Stimulated activated effector memory CD8-positive, alpha-beta T cell treated with anti-CD3 and anti-CD28 coated beads, Interleukin-12 subunit alpha, Interleukin-12 subunit beta, amount 100 ng/mL, for 72 hours (primary cell): ENCODE data around the gene ADAMTSL3.

Source experiments
- ATAC-seq: fragments of 150-1000 bp; cut with Tn5 transposase; 2 replicates; pipeline ENCODE4 v1.10.0; 2021
- DNase-seq, 2 donors: peaks; one replicate each; pipeline ENCODE4 v3.0.0; 2021 to 2022; ENCODE audit warnings: low spot score in 2 of 2
- H3K27ac Mint-ChIP-seq: one replicate; pipeline ENCODE4 v1.8.0; 2022; ENCODE audit warnings: mild to moderate bottlenecking, mixed read lengths
- H3K36me3 Mint-ChIP-seq: one replicate; pipeline ENCODE4 v1.8.0; 2022; ENCODE audit warnings: mild to moderate bottlenecking, mixed read lengths
- H3K4me1 Mint-ChIP-seq: one replicate; pipeline ENCODE4 v1.8.0; 2022; ENCODE audit warnings: mixed read lengths
- H3K4me3 Mint-ChIP-seq: one replicate; pipeline ENCODE4 v1.8.0; 2022; ENCODE audit warnings: mild to moderate bottlenecking, mixed read lengths
- H3K9me3 Mint-ChIP-seq: one replicate; pipeline ENCODE4 v1.8.0; 2022; ENCODE audit warnings: mixed read lengths

The ADAMTSL3 gene

GRCh38 chr15:83651541-83651940, 2.4 kb upstream of the ADAMTSL3 start:
- no peaks in the 10 kb centered on the region for H3K4me1 Mint-ChIP-seq

DNA sequence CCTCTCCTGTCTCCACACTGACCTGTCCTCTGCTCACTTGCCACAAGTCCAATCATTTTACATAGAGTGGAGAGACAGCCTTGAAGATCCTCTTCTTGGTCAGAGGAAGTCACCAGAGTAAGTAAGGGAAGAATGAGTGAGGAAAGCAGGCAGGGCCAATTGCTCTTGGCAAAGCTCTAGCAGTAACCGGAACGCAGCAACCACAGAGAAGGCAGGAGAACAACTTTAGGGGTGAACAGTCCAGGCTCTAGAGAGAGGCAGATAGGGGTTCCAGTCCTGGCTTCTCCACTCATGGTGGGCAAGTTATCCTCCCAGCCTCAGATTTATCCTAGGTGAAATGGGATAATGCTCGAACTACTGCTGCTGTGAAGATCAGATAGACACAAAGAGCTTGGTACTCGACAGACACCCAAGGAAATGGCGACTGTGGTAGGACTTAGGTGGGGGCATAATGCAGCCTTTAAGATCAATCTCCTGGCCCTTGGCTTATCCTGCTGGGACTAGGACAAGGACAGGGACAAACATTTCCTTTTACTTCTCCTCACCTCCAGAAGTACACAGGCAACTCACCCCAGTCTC, 1.2 kb upstream of the ADAMTSL3 start:
- no peak overlapping the region for H3K4me3 Mint-ChIP-seq
- no peaks in the 10 kb centered on the region for H3K36me3 Mint-ChIP-seq
- no peaks in the 10 kb centered on the region for H3K9me3 Mint-ChIP-seq
- DNase-seq (no peak), ATAC-seq (no peak)
- H3K4me1 Mint-ChIP-seq = no peaks in the 10 kb centered on the region
- no peak overlapping the region for H3K27ac Mint-ChIP-seq

More at GRCh38 chr15:83651541-83651940, 2.4 kb upstream of the ADAMTSL3 start:
- Mint-ChIP-seq H3K36me3 (no peaks in the 10 kb centered on the region), H3K4me3 (no peak overlapping the region), H3K27ac (no peak overlapping the region), H3K9me3 (no peaks in the 10 kb centered on the region)
- no peak for DNase-seq
- ATAC-seq = no peak

DNA sequence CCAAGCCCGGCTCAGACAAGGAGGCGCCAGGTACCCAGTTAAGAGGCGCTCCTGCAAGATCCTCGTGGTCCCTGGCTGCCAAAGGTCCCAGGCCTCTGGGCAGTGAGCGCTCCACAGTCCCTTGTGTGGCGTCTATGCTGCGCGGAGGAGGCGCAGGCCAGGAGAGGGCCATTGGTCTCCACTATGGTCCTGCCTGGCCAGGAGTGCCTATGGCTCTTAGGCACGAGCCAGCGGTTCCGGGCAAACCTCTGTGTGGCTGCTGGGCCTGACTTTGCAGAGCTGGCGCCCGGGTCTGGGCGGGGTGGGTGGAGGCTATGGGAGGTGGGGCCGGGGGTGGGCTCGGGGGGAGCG, 660 bp upstream of the ADAMTSL3 start:
- ATAC-seq = no peak
- no peak for DNase-seq
- H3K9me3 Mint-ChIP-seq = no peaks in the 10 kb centered on the region
- no peak overlapping the region for H3K4me3 Mint-ChIP-seq
- no peaks in the 10 kb centered on the region for H3K36me3 Mint-ChIP-seq
- H3K4me1 Mint-ChIP-seq = no peaks in the 10 kb centered on the region
- H3K27ac Mint-ChIP-seq = no peak overlapping the region

DNA sequence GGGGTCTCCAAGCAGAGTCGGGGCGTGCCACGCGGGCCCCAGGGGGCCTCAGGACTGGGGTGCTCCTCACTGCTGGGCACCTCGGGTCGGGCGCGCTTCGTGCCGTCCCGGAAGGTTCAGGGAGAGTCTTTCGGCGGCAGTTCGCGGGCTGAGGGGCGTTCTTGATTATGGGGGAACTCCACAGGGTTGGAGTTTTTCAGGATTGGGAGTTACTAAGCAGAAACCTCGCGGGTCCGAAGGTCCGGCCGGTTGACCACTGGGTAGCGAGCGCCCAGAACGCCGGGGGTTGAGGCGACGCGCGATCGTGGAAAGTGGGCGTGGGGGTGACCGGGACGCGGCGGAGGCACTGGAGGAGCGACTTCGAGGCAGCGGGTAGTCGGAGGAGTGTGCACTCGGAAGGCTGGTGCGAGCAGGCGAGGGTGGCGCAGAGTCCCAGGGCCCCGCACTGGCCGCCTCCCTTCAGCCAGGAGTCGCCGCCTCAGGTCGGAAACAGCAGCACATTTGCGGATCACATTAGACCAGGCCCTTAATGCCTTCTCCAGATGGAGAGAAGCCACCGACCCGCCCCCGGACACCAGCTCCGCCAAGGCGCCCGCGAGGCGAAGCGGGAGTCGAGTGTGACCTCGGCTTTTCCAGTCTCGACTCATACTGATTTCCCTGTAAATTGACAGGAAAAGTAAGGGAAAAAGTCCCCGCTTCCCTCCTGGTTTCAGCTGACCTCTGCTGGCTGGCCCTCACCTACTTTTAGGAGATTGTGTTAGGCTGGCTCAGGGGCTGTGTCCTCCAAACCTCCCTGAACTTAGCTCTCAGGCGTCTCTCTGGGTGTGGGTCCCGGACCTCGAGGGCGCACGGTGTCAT, 685 bp downstream of the ADAMTSL3 start:
- Mint-ChIP-seq H3K36me3 (no peaks in the 10 kb centered on the region), H3K27ac (no peak overlapping the region), H3K9me3 (no peaks in the 10 kb centered on the region), H3K4me1 (no peaks in the 10 kb centered on the region), H3K4me3 (no peak overlapping the region)
- DNase-seq (no peak), ATAC-seq (no peak)

DNA sequence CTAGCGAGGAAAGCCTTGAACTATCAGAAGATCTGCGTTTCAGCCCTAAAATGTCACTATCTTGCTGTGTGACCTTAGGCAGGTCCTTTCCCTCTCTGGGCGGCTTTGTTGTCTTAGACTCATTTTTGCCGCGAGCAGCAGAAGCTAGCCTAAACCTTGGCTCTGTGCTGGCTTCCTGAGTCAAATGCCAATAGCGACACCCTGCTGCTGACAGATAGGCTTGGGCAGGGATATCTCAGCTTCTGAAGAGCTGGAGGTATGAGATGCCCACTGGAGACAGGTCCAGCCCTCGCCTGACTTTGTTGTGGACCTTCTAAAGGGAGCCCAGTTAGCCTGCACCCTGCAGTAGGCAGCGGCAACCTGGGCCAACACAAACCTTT, 1.3 kb downstream of the ADAMTSL3 start:
- Mint-ChIP-seq H3K27ac (no peak overlapping the region), H3K9me3 (no peaks in the 10 kb centered on the region), H3K4me3 (no peak overlapping the region), H3K36me3 (no peaks in the 10 kb centered on the region), H3K4me1 (no peaks in the 10 kb centered on the region)
- ATAC-seq (no peak), DNase-seq (no peak)

DNA sequence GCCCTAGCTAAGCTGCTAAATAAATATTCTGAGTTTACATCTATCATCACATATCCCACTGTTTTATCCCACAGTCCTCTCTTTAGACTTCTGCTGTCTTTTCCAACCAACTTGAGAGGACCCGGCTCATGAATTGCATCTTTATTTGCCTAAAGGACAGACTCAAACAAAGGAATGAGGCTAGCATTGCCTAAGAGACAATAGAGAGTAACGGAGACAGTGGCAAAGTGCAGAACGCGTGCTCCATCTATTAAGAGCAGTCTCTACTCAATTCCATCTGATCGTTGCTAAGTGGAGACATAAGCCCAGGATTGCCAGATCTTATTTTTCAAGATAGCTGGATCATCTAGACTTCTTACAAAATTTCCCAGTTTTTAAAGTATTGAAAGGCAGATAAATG, 2.3 kb downstream of the ADAMTSL3 start:
- H3K27ac Mint-ChIP-seq = no peak overlapping the region
- H3K4me3 Mint-ChIP-seq = no peak overlapping the region
- ATAC-seq = no peak

DNA sequence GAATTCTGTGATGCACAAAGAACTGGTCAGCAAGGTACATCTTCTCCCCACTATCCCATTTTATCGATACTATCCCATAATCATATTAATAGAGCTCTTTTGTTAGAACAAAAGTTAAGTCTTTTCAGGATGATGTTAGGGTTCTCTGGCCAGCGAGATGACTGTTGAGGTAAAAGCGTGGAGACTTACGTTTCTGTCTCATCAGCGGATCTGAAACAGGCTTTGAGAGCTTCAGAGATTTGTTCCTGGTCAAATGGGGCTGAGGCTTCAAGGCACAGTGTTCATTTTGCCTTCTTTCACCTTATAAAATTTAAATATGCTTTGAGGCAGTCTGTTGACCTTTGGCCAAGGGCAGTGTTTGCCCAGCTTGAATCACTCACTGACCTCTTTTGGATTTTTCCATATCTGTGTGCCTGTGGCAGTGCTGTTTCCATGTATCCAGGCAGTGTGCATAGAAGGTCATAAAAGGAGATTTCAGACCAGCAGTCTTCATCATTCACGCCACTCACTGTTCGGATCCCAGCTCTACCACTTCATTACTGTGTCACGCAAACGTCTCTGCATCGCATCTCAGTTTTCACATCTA, 3.1 kb downstream of the ADAMTSL3 start:
- Mint-ChIP-seq H3K36me3 (no peaks in the 10 kb centered on the region), H3K4me1 (no peaks in the 10 kb centered on the region), H3K27ac (no peak overlapping the region), H3K4me3 (no peak overlapping the region), H3K9me3 (no peaks in the 10 kb centered on the region)
- DNase-seq = no peak
- ATAC-seq = no peak

More for the DNA sequence above, 2.3 kb downstream of the ADAMTSL3 start:
- no peak for DNase-seq
- Mint-ChIP-seq H3K9me3 (no peaks in the 10 kb centered on the region), H3K4me1 (no peaks in the 10 kb centered on the region), H3K36me3 (no peaks in the 10 kb centered on the region)

GRCh38 chr15:83657549-83657948, 3.6 kb downstream of the ADAMTSL3 start:
- ATAC-seq (no peak), DNase-seq (no peak)
- Mint-ChIP-seq H3K4me3 (no peak overlapping the region), H3K36me3 (no peaks in the 10 kb centered on the region), H3K9me3 (no peaks in the 10 kb centered on the region), H3K27ac (no peak overlapping the region), H3K4me1 (no peaks in the 10 kb centered on the region)

DNA sequence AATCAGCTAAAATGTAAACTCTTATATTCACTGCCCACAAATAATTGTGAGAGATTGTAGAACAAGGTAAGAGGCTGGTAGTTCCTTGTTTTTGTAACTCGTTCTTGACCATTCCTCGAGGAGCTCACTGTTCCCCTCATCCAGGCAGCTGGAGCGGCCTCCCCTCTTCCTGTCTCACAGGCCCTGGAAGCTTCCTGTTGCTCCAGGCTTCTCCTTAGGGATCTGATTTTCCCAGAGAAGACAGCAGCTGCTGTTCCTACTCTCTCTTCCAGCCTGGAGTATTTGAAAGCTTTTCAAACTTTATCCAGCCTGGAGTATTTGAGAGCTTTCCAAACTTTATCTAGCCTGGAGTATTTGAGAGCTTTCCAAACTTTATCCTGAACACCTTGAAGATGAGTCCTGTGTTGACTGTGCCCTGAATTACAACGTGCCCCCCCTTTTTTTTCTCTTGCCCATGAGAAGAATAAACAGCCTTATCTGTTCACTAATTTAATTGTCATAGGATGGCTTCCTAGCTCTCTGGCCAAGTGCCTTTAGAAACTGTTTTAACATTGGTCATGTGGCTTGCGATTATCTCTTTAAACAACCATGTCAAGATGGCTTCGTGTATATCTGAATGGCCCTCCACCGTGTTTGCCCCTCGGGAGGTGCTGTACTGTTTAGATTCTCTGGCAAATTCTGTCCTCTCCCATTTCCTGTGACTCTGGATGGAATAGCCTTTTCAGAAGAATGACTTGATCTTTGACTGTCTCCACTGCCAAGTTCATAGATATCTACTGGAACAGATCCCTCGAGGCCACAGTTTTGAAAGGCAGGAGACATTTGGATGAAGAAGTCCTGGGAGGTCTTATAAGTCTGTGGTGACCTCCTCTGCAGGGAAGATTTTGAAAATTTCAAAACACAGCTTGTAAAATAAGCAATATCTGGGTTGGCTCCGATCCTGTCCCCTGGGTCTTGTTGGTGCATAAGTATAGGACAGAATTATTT, 4.8 kb downstream of the ADAMTSL3 start:
- no peaks in the 10 kb centered on the region for H3K36me3 Mint-ChIP-seq
- H3K4me1 Mint-ChIP-seq = no peaks in the 10 kb centered on the region
- no peak overlapping the region for H3K4me3 Mint-ChIP-seq
- ATAC-seq (no peak), DNase-seq (no peak)
- peaks cover 4% of the 10 kb centered on the region for H3K9me3 Mint-ChIP-seq
- no peak overlapping the region for H3K27ac Mint-ChIP-seq

DNA sequence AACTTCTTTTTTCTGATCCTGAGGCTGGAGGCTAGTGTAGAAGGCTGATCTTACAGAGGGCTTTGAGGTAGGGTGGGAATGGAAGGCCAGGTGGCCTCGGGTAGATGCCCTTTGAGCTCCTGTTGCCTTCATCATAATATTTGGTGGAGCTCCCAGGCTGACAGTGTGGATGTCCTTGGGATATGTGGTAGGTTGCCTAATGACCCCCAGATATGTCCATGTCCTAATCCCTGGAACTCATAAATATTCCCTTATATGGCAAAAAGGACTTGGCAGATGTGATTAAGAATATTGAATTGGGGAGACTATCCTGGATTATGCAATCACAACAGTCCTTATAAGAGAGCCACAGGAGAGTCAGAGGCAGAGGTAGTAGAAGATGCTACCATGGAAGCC, 5.5 kb downstream of the ADAMTSL3 start:
- no peaks in the 10 kb centered on the region for H3K36me3 Mint-ChIP-seq
- no peaks in the 10 kb centered on the region for H3K4me1 Mint-ChIP-seq
- DNase-seq (no peak), ATAC-seq (no peak)
- H3K4me3 Mint-ChIP-seq = no peak overlapping the region
- H3K9me3 Mint-ChIP-seq = peaks cover 6% of the 10 kb centered on the region
- no peak overlapping the region for H3K27ac Mint-ChIP-seq

DNA sequence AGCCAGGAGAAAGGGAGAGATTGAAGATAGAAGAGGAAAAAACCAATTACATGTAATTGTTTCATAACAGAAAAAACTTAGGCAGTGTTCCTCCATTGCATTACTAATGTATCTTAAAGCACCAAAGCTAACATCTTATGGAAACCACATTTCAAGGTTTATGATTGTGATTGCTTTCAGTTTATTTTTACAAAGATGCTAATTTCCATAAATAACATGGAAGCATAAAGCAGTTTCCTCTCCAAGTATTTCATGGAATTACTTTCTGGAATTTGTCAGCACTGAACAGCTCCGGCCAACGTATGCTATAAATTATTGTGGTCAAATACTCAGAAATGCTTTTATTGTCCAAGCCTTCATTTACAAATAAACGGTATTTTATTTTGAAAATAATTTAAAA, 11.6 kb downstream of the ADAMTSL3 start:
- no peaks in the 10 kb centered on the region for H3K4me1 Mint-ChIP-seq
- no peaks in the 10 kb centered on the region for H3K36me3 Mint-ChIP-seq
- H3K27ac Mint-ChIP-seq = no peak overlapping the region
- no peak for DNase-seq
- no peak for ATAC-seq
- H3K4me3 Mint-ChIP-seq = no peak overlapping the region
- H3K9me3 Mint-ChIP-seq = peaks cover 6% of the 10 kb centered on the region

DNA sequence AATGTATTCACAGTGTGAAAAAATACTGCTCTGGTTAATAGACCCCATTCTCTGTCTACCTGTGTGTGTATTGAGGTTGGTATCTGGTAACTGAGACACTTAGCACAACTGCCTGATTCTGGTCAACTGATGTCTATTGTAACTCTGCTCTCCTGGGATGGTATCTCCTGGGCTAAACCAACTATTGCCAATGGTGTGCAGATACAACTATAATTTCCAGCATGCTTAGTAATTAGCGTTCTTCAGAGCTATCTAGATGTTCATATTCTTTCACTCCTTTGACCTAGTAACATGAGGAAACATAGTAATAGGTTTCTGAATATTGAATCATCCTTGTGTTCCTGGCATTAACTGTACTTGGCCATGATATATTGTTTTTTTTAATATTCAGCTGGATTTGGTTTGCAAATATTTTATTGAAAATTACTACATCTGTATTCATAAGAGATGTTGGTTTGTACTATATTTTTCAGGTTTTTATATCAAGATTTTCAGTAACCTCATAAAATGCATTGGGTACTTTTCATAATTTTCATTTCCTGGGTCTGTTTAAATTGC, 16.8 kb downstream of the ADAMTSL3 start:
- Mint-ChIP-seq H3K4me3 (no peak overlapping the region), H3K36me3 (no peaks in the 10 kb centered on the region), H3K4me1 (no peaks in the 10 kb centered on the region), H3K9me3 (no peaks in the 10 kb centered on the region), H3K27ac (no peak overlapping the region)
- no peak for DNase-seq
- ATAC-seq = no peak

- Mint-ChIP-seq H3K36me3 (no peaks in the 10 kb centered on the region), H3K4me1 (no peaks in the 10 kb centered on the region), H3K9me3 (peaks cover 2% of the 10 kb centered on the region), H3K27ac (no peak overlapping the region), H3K4me3 (no peak overlapping the region)
- DNase-seq (no peak), ATAC-seq (no peak)
These were observed 17.7 kb downstream of the ADAMTSL3 start for GRCh38 chr15:83671603-83672002.

DNA sequence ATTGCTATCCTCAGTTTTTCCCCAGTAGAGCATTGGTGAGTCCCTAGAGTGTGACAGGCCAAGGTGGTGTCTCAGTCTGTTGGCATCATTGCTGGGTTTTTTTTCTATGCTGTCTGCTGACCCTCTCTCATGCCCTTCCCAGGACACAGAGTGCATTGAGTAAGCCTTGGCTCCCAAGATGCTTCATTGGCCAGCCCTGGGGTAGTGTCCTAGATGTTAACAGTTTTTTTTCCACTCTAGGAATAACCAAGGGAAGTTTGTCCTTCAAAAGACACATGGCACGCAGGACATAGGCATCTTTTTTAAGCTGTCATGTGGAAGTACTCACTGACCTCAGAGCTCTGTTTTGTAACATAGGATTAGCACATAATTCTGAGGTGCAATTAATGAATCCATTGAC, 19.5 kb downstream of the ADAMTSL3 start:
- Mint-ChIP-seq H3K9me3 (peaks cover 4% of the 10 kb centered on the region), H3K4me1 (no peaks in the 10 kb centered on the region), H3K4me3 (no peak overlapping the region), H3K27ac (no peak overlapping the region), H3K36me3 (no peaks in the 10 kb centered on the region)
- ATAC-seq (no peak), DNase-seq (no peak)

- Mint-ChIP-seq H3K36me3 (no peaks in the 10 kb centered on the region), H3K4me3 (no peak overlapping the region), H3K4me1 (no peaks in the 10 kb centered on the region), H3K9me3 (peaks cover 10% of the 10 kb centered on the region), H3K27ac (no peak overlapping the region)
- ATAC-seq (no peak), DNase-seq (no peak)
These were observed 28.7 kb downstream of the ADAMTSL3 start for GRCh38 chr15:83682476-83683088.
